HG02943 (cell line): ENCODE data around the gene EIF5AL1.
"Not testable (repeated sequence)": the region's sequence is repeated elsewhere in the genome, so short reads cannot be mapped to it uniquely, and the experiment has no call there.

Experiments
- ATAC-seq: cut with Tn5 transposase; IDR thresholded peaks from one replicate; pipeline ENCODE4 v1.9.1; 2021; ENCODE audit warnings: mild to moderate bottlenecking, low read depth, moderate library complexity; ENCODE audit not compliant: unreplicated experiment

EIF5AL1 gene

GRCh38 chr10:79487296-79488194, 24.8 kb upstream of the EIF5AL1 start:
- ATAC-seq, result peak; percentile 64

DNA sequence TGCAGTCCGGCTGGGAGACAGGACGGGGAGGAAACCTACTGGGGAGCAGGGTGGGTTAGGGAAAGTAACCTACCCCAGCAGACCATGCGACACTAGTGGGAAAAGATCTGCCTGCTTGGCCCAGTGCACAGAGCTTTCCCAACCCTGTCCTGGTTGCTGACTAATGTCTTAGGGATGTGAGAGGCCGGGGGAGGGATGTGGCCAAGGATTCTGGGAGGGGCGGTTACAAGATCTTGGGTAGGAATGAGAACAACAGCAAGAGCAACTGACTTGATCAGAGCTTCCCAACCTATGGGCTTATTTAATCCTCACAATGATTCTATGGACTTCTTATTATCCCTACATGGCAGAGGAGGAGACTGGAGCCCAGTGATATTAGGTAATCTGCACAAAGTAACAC, 24.0 kb upstream of the EIF5AL1 start:
- no peak for ATAC-seq

DNA sequence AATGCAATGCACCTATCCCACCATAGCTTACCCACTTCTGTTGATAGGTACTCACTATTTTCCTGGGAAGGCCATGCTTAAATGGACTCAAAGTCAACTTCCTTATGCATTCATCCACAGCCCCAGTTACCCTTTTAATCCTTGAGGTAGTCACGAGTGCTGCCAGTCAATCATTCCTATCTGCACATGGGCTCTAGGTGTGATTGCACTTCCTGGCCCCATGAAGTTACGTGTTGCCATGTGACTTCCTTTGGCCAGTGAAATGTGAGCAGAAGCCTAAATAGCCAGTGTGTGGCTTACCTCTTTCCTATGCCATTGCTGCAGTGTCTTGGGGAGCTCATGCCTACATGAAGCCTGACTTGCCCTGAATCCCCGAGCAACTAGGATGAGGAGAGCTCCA, 23.5 kb upstream of the EIF5AL1 start:
- no peak for ATAC-seq

GRCh38 chr10:79490400-79491142, 21.8 kb upstream of the EIF5AL1 start:
- no peak for ATAC-seq

GRCh38 chr10:79491143-79491835, 21.0 kb upstream of the EIF5AL1 start:
- no peak for ATAC-seq

- ATAC-seq, result no peak
Measured at GRCh38 chr10:79492256-79492655, 20.1 kb upstream of the EIF5AL1 start.

- ATAC-seq, result no peak
Measured at GRCh38 chr10:79492839-79493238, 19.5 kb upstream of the EIF5AL1 start.

DNA sequence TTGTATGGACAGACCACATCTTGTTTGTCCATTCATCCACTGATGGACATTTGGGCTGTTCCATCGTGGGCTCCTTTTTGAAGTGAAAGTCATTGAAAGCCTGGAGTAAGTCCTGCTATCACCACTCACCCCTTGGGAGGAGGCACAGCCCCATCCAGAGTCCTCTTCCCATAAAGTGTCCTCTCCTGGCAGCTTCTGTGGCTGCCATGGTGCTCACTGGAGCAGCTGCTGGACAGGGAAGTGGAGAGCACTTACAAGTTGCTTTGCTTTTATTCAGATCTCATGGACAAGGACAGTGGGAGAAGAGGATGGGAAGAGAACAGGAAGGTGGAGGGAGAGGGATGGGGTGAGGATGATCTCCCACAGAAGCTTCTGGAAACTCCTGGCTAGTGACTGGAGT, 18.5 kb upstream of the EIF5AL1 start:
- no peak for ATAC-seq

DNA sequence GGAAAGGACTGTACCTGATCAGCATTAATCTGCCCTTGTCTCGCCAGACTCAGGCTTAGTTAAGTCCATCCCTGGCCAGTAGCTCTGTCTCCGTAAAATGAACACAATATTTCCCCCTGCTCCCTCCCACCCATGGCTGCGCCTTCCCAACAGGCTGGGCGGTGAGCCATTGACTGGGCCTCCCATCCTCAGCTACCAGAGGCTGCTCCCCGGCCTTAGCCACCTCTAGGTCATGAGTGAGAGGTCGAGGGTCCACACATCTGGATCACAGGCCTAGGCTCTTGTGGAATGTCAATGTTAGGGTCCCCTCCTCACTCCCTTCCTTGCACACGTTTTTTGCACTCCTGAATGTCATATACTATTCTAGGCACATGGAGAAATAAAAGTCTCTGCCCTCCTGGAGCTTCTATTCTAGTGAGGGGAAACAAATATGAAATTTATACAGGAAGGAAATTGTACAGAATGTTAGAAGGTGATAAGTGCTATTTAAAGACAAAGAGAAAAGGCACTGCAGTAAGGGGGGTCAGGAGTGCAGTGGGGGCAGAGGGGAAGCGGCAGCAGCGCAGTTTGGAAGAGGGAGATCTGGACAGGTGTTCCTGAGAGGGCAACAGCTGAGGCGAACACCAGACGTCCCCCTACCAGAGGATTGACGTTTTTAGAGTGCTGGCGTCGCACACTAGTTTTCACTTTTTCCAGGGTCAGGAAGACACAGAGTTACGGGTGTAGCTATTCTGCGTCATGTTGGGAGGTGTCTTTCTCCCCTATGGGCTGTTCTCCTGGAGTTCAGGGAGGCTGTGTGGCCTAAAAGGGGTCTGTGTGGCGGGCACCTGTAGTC, 17.2 kb upstream of the EIF5AL1 start:
- ATAC-seq, result no peak

GRCh38 chr10:79495791-79496190, 16.5 kb upstream of the EIF5AL1 start:
- ATAC-seq, result no peak

DNA sequence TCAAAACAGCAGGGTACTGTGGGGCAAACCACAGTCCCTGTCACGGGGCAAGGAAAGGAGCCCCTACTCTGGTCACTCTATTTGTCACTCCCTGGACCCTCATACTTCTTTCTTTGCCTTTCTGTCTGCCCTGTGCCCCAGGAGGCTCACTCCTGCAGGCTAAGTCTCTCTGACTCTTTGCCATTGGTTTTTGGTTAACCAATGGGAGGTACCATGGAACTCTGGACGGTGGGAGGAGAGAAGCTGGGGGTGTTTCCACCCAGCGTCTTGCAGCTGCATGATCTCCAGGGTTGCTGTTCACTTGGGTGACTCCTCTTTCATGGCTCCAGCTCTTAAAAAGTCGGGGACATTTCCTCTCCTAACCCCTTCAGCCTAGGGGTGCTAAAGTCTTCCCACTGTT, 15.4 kb upstream of the EIF5AL1 start:
- ATAC-seq, result no peak

- no peak for ATAC-seq
Measured at GRCh38 chr10:79498291-79498829, 14.0 kb upstream of the EIF5AL1 start.

DNA sequence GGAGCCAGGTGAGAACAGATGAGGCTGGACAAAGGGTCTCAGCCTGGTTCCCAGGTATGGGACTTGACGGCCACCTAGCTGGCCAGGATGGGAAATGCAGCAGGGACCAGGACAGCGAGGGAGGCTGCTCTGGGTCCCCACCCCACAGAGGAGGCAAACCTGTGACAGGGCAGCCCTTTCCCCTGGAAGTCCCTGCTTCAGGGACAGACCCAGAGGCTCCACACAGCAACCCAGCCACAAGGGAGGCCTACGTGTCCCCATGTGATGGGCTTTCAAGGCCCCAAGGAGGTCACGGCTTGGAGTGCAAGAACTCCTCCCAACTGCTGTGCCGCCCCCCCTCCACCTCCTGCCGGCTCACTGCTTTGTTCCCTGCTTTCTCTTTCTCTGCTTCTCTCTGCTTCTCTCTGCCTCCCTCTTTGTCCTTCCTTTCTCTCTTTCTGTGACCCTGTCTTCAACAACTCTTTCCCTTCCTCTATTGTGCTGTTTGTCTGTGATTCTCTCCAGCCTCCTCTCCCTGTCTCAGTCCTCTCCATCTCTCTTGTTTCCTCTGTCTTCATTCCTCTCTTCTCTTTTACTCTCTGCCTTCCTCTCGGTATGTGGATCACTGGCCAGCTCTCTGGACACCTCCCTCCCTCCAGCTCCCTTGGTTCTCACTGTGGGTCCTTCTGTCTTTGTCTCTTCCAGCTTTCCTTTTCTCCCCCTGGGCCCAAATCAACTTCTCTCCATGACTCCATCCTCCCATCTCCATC, 9.6 kb upstream of the EIF5AL1 start:
- ATAC-seq, result no peak

- not testable (repeated sequence) for ATAC-seq
Measured at GRCh38 chr10:79503787-79504186, 8.5 kb upstream of the EIF5AL1 start.

GRCh38 chr10:79504483-79504882, 7.8 kb upstream of the EIF5AL1 start:
- ATAC-seq, result not testable (repeated sequence)

DNA sequence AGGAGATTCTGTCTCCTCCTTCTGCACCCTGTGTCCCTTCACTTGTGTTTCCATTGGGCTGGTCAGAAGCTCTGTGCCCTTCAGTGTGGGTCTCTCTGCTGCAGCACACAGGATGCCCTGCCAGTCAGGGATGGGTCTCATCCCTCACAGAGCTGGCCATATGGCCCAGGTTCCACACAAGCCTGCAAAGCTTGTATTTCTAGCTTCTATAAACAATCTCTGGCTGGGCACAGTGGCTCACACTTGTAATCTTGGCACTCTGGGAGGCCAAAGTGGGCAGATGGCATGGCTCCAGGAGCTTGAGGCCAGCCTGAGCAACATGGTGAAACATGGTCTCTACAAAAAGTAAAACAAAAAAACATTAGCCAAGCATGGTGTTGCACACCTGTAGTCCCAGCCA, 7.0 kb upstream of the EIF5AL1 start:
- not testable (repeated sequence) for ATAC-seq

GRCh38 chr10:79505829-79506228, 6.5 kb upstream of the EIF5AL1 start:
- ATAC-seq, result no peak

GRCh38 chr10:79507440-79508167, 4.7 kb upstream of the EIF5AL1 start:
- ATAC-seq, result no peak

DNA sequence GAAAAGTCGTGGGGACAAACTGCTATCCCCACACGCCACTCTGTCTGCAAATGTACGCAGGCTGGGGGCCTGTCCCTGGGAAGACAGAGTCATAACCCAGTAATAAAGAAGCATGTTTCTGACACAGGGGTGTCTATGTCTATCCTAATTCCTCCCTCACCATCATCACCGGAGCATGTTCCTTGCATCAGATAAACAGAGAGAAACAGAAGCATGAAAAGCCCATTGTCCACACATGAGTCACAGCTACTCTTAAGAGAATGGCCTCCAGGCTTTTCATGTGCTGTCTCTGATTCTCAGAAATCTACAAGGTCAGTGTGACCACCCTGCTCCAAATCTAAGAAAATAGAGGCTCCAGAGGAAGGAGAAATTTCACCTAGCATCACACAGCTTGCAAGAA, 4.1 kb upstream of the EIF5AL1 start:
- not testable (repeated sequence) for ATAC-seq
